ENCODE results near the gene ZC3H7A.

The ZC3H7A gene

DNA sequence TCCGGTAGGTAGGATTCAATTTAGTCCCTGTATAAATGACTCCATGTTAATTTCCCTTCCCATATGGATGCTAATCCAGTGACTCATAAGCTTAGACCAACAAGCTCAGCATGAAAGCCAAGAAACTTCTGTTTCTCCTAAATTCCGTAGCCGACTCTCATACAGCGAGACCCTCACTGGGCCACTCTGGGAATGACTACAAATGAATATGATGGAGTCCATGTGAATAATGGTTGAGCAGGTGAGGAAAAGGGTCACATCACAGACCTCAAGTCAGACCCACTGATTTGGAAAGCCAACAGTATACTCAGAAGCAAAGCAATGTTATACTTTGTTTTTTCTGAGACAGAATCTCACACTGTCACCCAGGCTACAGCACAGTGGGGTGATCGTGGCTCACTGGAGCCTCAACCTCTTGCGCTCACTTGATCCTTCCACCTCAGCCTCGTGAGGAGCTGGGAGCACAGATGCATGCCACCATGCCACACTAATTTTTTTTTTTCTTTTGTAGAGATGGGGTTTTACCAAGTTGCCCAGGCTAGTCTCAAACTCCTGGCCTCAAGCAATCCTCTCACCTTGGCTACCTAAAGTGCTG lies 39.7 kb upstream of the ZC3H7A start:
- no peak overlapping the region for H2BK120ac ChIP-seq (ENCODE audit: low read depth, low read length)
- peak overlapping the region; percentile 37 for H3K27ac ChIP-seq (ENCODE audit: low read depth, low read length)
- H2BK15ac ChIP-seq (replicated peaks; ENCODE audit: low read depth) = no peak overlapping the region
- H3K56ac ChIP-seq (ENCODE audit: low read length) = no peak overlapping the region
- no peak overlapping the region for H2BK5ac ChIP-seq (ENCODE audit: low read length)
- H4K5ac ChIP-seq (ENCODE audit: low read length) = no peak overlapping the region
- no peak overlapping the region for H3K4me2 ChIP-seq (ENCODE audit: low read length)
- H3K79me1 ChIP-seq (ENCODE audit: low read length) = no peaks in the 10 kb centered on the region
- H3K36me3 ChIP-seq (ENCODE audit: control insufficient read depth, insufficient read depth, low read length) = peaks cover 29% of the 10 kb centered on the region
- no peak overlapping the region for H2AK5ac ChIP-seq (ENCODE audit: low read length)
- peaks cover 5% of the 10 kb centered on the region for H3K4me1 ChIP-seq (ENCODE audit: control insufficient read depth, low read depth, low read length)
- H3K9ac ChIP-seq (ENCODE audit: low read length) = no peak overlapping the region
- H3K4ac ChIP-seq (ENCODE audit: low read depth, low read length) = no peak overlapping the region
- no peak overlapping the region for H4K8ac ChIP-seq (ENCODE audit: low read depth, low read length)
- no peaks in the 10 kb centered on the region for H3K27me3 ChIP-seq (ENCODE audit: insufficient read depth, low read length, poor library complexity)
- no peak overlapping the region for H3K23ac ChIP-seq (ENCODE audit: low read length)
- H3K4me3 ChIP-seq (ENCODE audit: low read length) = no peak overlapping the region
- no CpG with 5 or more reads among the region's 7 CpGs for WGBS (ENCODE audit: extremely low coverage, insufficient coverage, low lambda C conversion rate)
- peak; percentile 86 for DNase-seq
- H3K79me2 ChIP-seq (ENCODE audit: control insufficient read depth, insufficient read depth, low read length) = no peaks in the 10 kb centered on the region
- no peak overlapping the region for H3K18ac ChIP-seq (ENCODE audit: low read length)

DNA sequence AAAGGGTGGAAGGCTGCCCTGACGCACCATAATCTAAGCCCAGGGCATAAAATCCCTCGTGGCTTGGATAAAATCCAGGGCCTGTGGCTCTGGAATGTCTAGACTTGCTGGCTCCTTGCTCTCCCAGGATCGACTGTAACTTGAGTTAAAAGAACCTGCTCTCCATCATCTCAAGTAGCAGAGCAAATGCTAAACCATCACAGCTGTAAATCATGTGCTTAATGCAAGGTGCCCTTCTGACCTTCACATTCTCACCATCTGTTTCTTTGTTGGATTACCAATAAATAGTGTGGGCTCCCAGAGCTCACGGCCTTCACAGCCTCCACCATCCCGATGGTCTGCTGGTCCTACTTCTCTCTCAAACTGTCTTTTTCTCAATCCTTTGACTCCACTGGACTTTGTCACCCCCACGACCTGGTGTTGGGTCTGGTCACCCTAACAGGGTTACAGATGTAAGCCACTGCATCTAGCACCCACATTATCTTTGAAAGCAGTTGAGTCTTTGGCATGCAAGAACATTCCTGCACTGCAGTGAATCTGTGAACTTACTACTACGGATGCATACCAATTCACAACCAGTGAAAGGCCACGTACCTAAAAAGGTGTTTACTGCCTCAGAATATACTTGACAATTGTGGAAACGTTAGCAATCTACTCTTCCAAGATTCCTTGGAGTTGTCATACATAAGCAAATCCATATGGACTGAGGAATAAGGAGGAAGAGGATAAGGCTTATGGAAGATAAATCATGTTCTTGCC lies 39.0 kb upstream of the ZC3H7A start:
- Histone ChIP-seq H3K79me2 (ENCODE audit: control insufficient read depth, insufficient read depth, low read length) (no peaks in the 10 kb centered on the region), H3K27ac (ENCODE audit: low read depth, low read length) (peak overlapping the region; percentile 6), H3K27me3 (ENCODE audit: insufficient read depth, low read length, poor library complexity) (no peaks in the 10 kb centered on the region), H2BK5ac (ENCODE audit: low read length) (no peak overlapping the region), H3K4me3 (ENCODE audit: low read length) (no peak overlapping the region), H3K23ac (ENCODE audit: low read length) (no peak overlapping the region), H2AK5ac (ENCODE audit: low read length) (no peak overlapping the region), H3K4me1 (ENCODE audit: control insufficient read depth, low read depth, low read length) (peaks cover 5% of the 10 kb centered on the region), H2BK120ac (ENCODE audit: low read depth, low read length) (no peak overlapping the region), H3K36me3 (ENCODE audit: control insufficient read depth, insufficient read depth, low read length) (peaks cover 28% of the 10 kb centered on the region), H3K18ac (ENCODE audit: low read length) (no peak overlapping the region), H3K9ac (ENCODE audit: low read length) (no peak overlapping the region), H4K8ac (ENCODE audit: low read depth, low read length) (no peak overlapping the region), H3K4ac (ENCODE audit: low read depth, low read length) (no peak overlapping the region), H3K79me1 (ENCODE audit: low read length) (no peaks in the 10 kb centered on the region), H4K5ac (ENCODE audit: low read length) (no peak overlapping the region), H3K56ac (ENCODE audit: low read length) (no peak overlapping the region), H3K4me2 (ENCODE audit: low read length) (no peak overlapping the region), H2BK15ac (replicated peaks; ENCODE audit: low read depth) (no peak overlapping the region)
- DNase-seq = peak; percentile 72
- WGBS (ENCODE audit: extremely low coverage, insufficient coverage, low lambda C conversion rate) = no CpG with 5 or more reads among the region's 9 CpGs

DNA sequence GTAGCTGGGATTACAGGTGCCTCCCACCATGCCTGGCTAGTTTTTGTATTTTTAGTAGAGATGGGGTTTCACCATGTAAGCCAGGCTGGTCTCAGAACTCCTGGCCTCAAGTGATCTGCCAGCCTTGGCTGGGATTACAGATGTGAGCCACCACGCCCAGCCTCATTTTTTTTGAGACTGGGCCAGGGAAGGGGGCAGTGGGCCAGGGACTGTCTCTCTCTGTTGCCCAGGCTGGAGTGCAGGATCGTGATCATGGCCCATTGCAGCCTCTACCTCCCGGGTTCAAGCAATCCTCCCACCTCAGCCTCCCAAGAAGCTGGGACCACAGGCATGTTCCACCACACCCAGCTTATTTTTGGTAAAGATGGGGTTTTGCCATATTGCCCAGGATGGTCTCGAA lies 38.3 kb upstream of the ZC3H7A start:
- Histone ChIP-seq H3K56ac (ENCODE audit: low read length) (no peak overlapping the region), H2BK15ac (replicated peaks; ENCODE audit: low read depth) (no peak overlapping the region), H3K4ac (ENCODE audit: low read depth, low read length) (no peak overlapping the region), H2BK5ac (ENCODE audit: low read length) (no peak overlapping the region), H3K18ac (ENCODE audit: low read length) (no peak overlapping the region), H3K4me3 (ENCODE audit: low read length) (no peak overlapping the region), H3K27me3 (ENCODE audit: insufficient read depth, low read length, poor library complexity) (no peaks in the 10 kb centered on the region), H3K79me2 (ENCODE audit: control insufficient read depth, insufficient read depth, low read length) (no peaks in the 10 kb centered on the region), H2BK120ac (ENCODE audit: low read depth, low read length) (no peak overlapping the region), H4K5ac (ENCODE audit: low read length) (no peak overlapping the region), H3K27ac (ENCODE audit: low read depth, low read length) (no peak overlapping the region), H3K23ac (ENCODE audit: low read length) (no peak overlapping the region), H3K9ac (ENCODE audit: low read length) (no peak overlapping the region), H2AK5ac (ENCODE audit: low read length) (no peak overlapping the region), H3K79me1 (ENCODE audit: low read length) (no peaks in the 10 kb centered on the region), H3K4me1 (ENCODE audit: control insufficient read depth, low read depth, low read length) (peaks cover 5% of the 10 kb centered on the region), H3K36me3 (ENCODE audit: control insufficient read depth, insufficient read depth, low read length) (peaks cover 23% of the 10 kb centered on the region), H4K8ac (ENCODE audit: low read depth, low read length) (no peak overlapping the region), H3K4me2 (ENCODE audit: low read length) (no peak overlapping the region)
- no peak for DNase-seq
- WGBS (ENCODE audit: extremely low coverage, insufficient coverage, low lambda C conversion rate) = no CpG with 5 or more reads among the region's 4 CpGs

DNA sequence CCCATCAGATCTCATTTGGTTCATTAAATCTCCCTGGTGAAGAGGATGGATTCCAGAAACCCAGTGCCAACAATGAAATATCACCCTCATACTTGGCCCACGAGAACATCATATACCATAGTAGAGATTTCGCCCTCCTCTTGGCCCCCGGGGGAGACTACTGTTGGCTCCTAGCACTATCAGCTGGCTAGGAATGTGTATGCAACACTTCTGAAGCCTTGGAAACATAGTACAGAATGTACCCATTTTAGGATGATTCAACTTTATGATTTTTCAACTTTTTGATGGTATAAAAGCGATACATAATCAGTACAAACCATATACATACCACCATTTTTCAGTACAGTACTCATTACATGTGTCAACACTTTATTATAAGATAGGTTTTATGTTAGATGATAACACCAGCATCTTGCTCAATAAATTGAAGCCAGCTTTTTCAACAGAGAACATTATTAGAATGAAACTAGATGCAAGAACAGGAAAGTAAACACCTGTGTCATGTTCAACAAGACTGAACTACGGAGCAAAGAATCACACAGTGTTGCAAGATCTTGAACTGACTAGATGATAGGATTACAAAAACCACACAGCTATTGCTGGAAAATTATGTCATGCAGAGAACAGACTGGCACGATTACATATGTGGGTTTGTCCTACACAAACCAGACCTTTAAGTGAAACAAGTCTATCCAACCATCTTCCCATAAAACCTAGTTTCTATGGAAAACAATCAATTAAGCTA lies 37.1 kb upstream of the ZC3H7A start:
- no peak overlapping the region for H3K56ac ChIP-seq (ENCODE audit: low read length)
- no peak overlapping the region for H2BK15ac ChIP-seq (replicated peaks; ENCODE audit: low read depth)
- no peak overlapping the region for H3K18ac ChIP-seq (ENCODE audit: low read length)
- H2BK5ac ChIP-seq (ENCODE audit: low read length) = no peak overlapping the region
- no peak overlapping the region for H3K9ac ChIP-seq (ENCODE audit: low read length)
- H3K27me3 ChIP-seq (ENCODE audit: insufficient read depth, low read length, poor library complexity) = no peaks in the 10 kb centered on the region
- peaks cover 14% of the 10 kb centered on the region for H3K36me3 ChIP-seq (ENCODE audit: control insufficient read depth, insufficient read depth, low read length)
- no CpG with 5 or more reads among the region's 6 CpGs for WGBS (ENCODE audit: extremely low coverage, insufficient coverage, low lambda C conversion rate)
- no peak for DNase-seq
- no peak overlapping the region for H4K5ac ChIP-seq (ENCODE audit: low read length)
- H4K8ac ChIP-seq (ENCODE audit: low read depth, low read length) = no peak overlapping the region
- H3K4me2 ChIP-seq (ENCODE audit: low read length) = no peak overlapping the region
- H3K4me1 ChIP-seq (ENCODE audit: control insufficient read depth, low read depth, low read length) = peaks cover 5% of the 10 kb centered on the region
- no peak overlapping the region for H2AK5ac ChIP-seq (ENCODE audit: low read length)
- H3K79me2 ChIP-seq (ENCODE audit: control insufficient read depth, insufficient read depth, low read length) = no peaks in the 10 kb centered on the region
- H3K27ac ChIP-seq (ENCODE audit: low read depth, low read length) = no peak overlapping the region
- H3K23ac ChIP-seq (ENCODE audit: low read length) = no peak overlapping the region
- H3K4me3 ChIP-seq (ENCODE audit: low read length) = no peak overlapping the region
- no peaks in the 10 kb centered on the region for H3K79me1 ChIP-seq (ENCODE audit: low read length)
- H3K4ac ChIP-seq (ENCODE audit: low read depth, low read length) = no peak overlapping the region
- H2BK120ac ChIP-seq (ENCODE audit: low read depth, low read length) = no peak overlapping the region

DNA sequence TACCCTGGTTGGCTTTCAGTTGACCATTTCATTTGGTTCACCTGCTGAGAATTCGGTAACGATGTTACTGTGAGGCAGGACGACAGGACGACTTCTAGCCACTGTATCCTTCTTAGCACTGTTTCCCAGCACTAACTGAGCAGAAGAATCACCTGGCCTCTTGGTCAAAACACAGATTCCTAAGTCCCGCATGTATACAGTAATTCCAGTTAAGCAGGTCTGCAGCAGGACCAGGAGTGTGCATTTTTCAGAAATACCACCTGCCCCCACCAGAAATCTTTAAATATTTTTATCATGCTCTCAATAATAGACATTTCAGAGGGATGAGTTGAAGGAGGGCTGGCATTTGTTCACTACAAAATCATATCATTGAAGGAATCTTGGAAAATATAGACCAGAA lies 31.6 kb upstream of the ZC3H7A start:
- Histone ChIP-seq H2BK120ac (ENCODE audit: low read depth, low read length) (no peak overlapping the region), H3K79me2 (ENCODE audit: control insufficient read depth, insufficient read depth, low read length) (no peaks in the 10 kb centered on the region)

More for the DNA sequence above, 31.6 kb upstream of the ZC3H7A start:
- Histone ChIP-seq H3K9ac (ENCODE audit: low read length) (no peak overlapping the region), H3K36me3 (ENCODE audit: control insufficient read depth, insufficient read depth, low read length) (no peaks in the 10 kb centered on the region), H3K4ac (ENCODE audit: low read depth, low read length) (no peak overlapping the region), H3K27me3 (ENCODE audit: insufficient read depth, low read length, poor library complexity) (no peaks in the 10 kb centered on the region), H3K4me2 (ENCODE audit: low read length) (no peak overlapping the region), H3K18ac (ENCODE audit: low read length) (no peak overlapping the region), H3K4me1 (ENCODE audit: control insufficient read depth, low read depth, low read length) (no peaks in the 10 kb centered on the region), H2BK5ac (ENCODE audit: low read length) (no peak overlapping the region), H3K27ac (ENCODE audit: low read depth, low read length) (no peak overlapping the region), H3K4me3 (ENCODE audit: low read length) (no peak overlapping the region), H3K79me1 (ENCODE audit: low read length) (no peaks in the 10 kb centered on the region), H2BK15ac (replicated peaks; ENCODE audit: low read depth) (no peak overlapping the region), H2AK5ac (ENCODE audit: low read length) (no peak overlapping the region), H3K56ac (ENCODE audit: low read length) (no peak overlapping the region), H3K23ac (ENCODE audit: low read length) (no peak overlapping the region), H4K8ac (ENCODE audit: low read depth, low read length) (no peak overlapping the region), H4K5ac (ENCODE audit: low read length) (no peak overlapping the region)
- no peak for DNase-seq
- WGBS (ENCODE audit: extremely low coverage, insufficient coverage, low lambda C conversion rate) = no CpG with 5 or more reads among the region's 5 CpGs

All from mesendoderm (in vitro differentiated cells).